ENCODE data around the gene BAG5.
"Not testable (repeated sequence)": the region's sequence is repeated elsewhere in the genome, so short reads cannot be mapped to it uniquely, and the experiment has no call there.

The BAG5 gene

GRCh38 chr14:103562429-103563225 lies at the start of gene BAG5, which contains the start of gene COA8:
BAG5 (minus strand) TSS chr14:103562657; CDS start chr14:103561164, 1,493 bp downstream.
COA8 (plus strand) TSS chr14:103562960; CDS start chr14:103563002, 42 bp downstream.
- DNase-seq (ENCODE audit: low read depth), result peak; percentile 82

GRCh38 chr14:103611215-103611614 lies 48.8 kb upstream of the BAG5 start:
- DNase-seq (ENCODE audit: low read depth), result no peak

- not testable (repeated sequence) for DNase-seq (ENCODE audit: low read depth)
Measured at GRCh38 chr14:103609081-103609480, 46.6 kb upstream of the BAG5 start.

- DNase-seq (ENCODE audit: low read depth), result no peak
Measured at GRCh38 chr14:103607822-103608221, 45.4 kb upstream of the BAG5 start.

- peak; percentile 35 for DNase-seq (ENCODE audit: low read depth)
Measured at GRCh38 chr14:103606963-103607668, 44.7 kb upstream of the BAG5 start.

GRCh38 chr14:103604620-103605019 lies 42.2 kb upstream of the BAG5 start:
- no peak for DNase-seq (ENCODE audit: low read depth)

- no peak for DNase-seq (ENCODE audit: low read depth)
Measured at GRCh38 chr14:103600503-103600902, 38.0 kb upstream of the BAG5 start.

GRCh38 chr14:103597623-103598377 lies 35.3 kb upstream of the BAG5 start:
- no peak for DNase-seq (ENCODE audit: low read depth)

- no peak for DNase-seq (ENCODE audit: low read depth)
Measured at GRCh38 chr14:103594265-103594664, 31.8 kb upstream of the BAG5 start.

GRCh38 chr14:103593577-103593976 lies 31.1 kb upstream of the BAG5 start:
- DNase-seq (ENCODE audit: low read depth), result no peak

- DNase-seq (ENCODE audit: low read depth), result no peak
Measured at GRCh38 chr14:103584326-103584915, 22.0 kb upstream of the BAG5 start.

- DNase-seq (ENCODE audit: low read depth), result no peak
Measured at GRCh38 chr14:103581954-103582703, 19.7 kb upstream of the BAG5 start.

GRCh38 chr14:103581206-103581605 lies 18.7 kb upstream of the BAG5 start:
- no peak for DNase-seq (ENCODE audit: low read depth)

GRCh38 chr14:103578401-103579075 lies 16.1 kb upstream of the BAG5 start:
- no peak for DNase-seq (ENCODE audit: low read depth)

- no peak for DNase-seq (ENCODE audit: low read depth)
Measured at GRCh38 chr14:103576371-103577024, 14.0 kb upstream of the BAG5 start.

- DNase-seq (ENCODE audit: low read depth), result no peak
Measured at GRCh38 chr14:103574707-103575285, 12.3 kb upstream of the BAG5 start.

GRCh38 chr14:103574104-103574503 lies 11.6 kb upstream of the BAG5 start:
- no peak for DNase-seq (ENCODE audit: low read depth)

GRCh38 chr14:103569408-103569807 lies 7.0 kb upstream of the BAG5 start:
- no peak for DNase-seq (ENCODE audit: low read depth)

- DNase-seq (ENCODE audit: low read depth), result no peak
Measured at GRCh38 chr14:103568952-103569351, 6.5 kb upstream of the BAG5 start.

All from stimulated activated CD8-positive, alpha-beta memory T cell treated with anti-CD3 and anti-CD28 coated beads, Interleukin-12 subunit alpha, Interleukin-12 subunit beta, amount 100 ng/mL, for 4 hours (primary cell).